ENCODE measurements around the gene MGAT3. TPM values are rescaled to one million over a fixed set of nuclear protein-coding genes. Genes with fewer than 3 reads are reported as not detected.

The MGAT3 gene
- polyA plus RNA-seq, 3 donors = 0.03 TPM; not detected in 2

GRCh38 chr22:39494471-39495120 is 37.8 kb downstream of the MGAT3 start:
- H3K27ac ChIP-seq (ENCODE audit: low read depth in 1 of 2, low read length in 2 of 2) = peak overlapping the region; percentile 80 to 84
- intact Hi-C loops (cut with micrococcal nuclease) = loop anchor here (5.0 kb wide), 2 partner anchors 33 to 38 kb away; partner anchors contain the start of gene RPS19BP1 (in 1 of the 2)

More at GRCh38 chr22:39494471-39495120, 37.8 kb downstream of the MGAT3 start:
- no peaks in the 10 kb centered on the region for H3K27me3 ChIP-seq (ENCODE audit: control insufficient read depth in 2 of 2, insufficient read depth in 2 of 2, low read length in 2 of 2)
- H3K4me2 ChIP-seq (replicated peaks; ENCODE audit: extremely low read depth, low read length, poor library complexity, severe bottlenecking) = no peak overlapping the region
- DNase-seq = peak; percentile 82 to 96 (median 87)
- no peaks in the 10 kb centered on the region for H3K79me2 ChIP-seq (ENCODE audit: insufficient read depth, low read length)
- peak overlapping the region; percentile 16 for H3K9ac ChIP-seq (ENCODE audit: insufficient read depth, low read length, poor library complexity, severe bottlenecking)
- no peaks in the 10 kb centered on the region for H3K9me3 ChIP-seq (replicated peaks in 1 of 2; ENCODE audit: control insufficient read depth in 1 of 2, insufficient read depth in 1 of 2, low read length in 2 of 2)
- WGBS (ENCODE audit: insufficient coverage) = 51% methylated on average over 10 of the region's 10 CpGs
- peak overlapping the region; percentile 63 for H2AFZ ChIP-seq (ENCODE audit: insufficient read depth, low read depth, low read length, poor library complexity, severe bottlenecking)
- peaks cover 25 to 41% of the 10 kb centered on the region in 2 donors for H3K4me1 ChIP-seq (ENCODE audit: control insufficient read depth in 1 of 2, insufficient read depth in 2 of 2, low read length in 2 of 2)
- no peak for TF ChIP-seq CTCF (IDR thresholded peaks at IDR 0.05)
- Mint-ChIP-seq H3K4me1 (peaks cover 41% of the 10 kb centered on the region), H3K27ac (peak overlapping the region; percentile 84 to 94 (median 90)), H3K27me3 (ENCODE audit: low read depth in 3 of 3) (peaks cover 3 to 6% (median 4%) of the 10 kb centered on the region in 3 donors), H3K4me3 (peak overlapping the region in 1 of 2 donors; percentile 67), H3K36me3 (no peaks in the 10 kb centered on the region), H3K9me3 (no peaks in the 10 kb centered on the region)
- no peaks in the 10 kb centered on the region for H3K36me3 ChIP-seq (replicated peaks in 1 of 2; ENCODE audit: control insufficient read depth in 1 of 2, insufficient read depth in 2 of 2, low read length in 2 of 2)
- no peaks in the 10 kb centered on the region for H4K20me1 ChIP-seq (ENCODE audit: insufficient read depth, low read length)
- H3K4me3 ChIP-seq (replicated peaks in 1 of 3; ENCODE audit: low read depth in 2 of 3, low read length in 3 of 3) = peak overlapping the region in 1 of 3 experiments; percentile 14
